ENCODE data around the gene DDX41. TPM values are rescaled to one million over a fixed set of nuclear protein-coding genes. Genes with fewer than 3 reads are reported as not detected.

Gene DDX41
- total RNA-seq, 1 donor from 2014 or later = 125 TPM

DNA sequence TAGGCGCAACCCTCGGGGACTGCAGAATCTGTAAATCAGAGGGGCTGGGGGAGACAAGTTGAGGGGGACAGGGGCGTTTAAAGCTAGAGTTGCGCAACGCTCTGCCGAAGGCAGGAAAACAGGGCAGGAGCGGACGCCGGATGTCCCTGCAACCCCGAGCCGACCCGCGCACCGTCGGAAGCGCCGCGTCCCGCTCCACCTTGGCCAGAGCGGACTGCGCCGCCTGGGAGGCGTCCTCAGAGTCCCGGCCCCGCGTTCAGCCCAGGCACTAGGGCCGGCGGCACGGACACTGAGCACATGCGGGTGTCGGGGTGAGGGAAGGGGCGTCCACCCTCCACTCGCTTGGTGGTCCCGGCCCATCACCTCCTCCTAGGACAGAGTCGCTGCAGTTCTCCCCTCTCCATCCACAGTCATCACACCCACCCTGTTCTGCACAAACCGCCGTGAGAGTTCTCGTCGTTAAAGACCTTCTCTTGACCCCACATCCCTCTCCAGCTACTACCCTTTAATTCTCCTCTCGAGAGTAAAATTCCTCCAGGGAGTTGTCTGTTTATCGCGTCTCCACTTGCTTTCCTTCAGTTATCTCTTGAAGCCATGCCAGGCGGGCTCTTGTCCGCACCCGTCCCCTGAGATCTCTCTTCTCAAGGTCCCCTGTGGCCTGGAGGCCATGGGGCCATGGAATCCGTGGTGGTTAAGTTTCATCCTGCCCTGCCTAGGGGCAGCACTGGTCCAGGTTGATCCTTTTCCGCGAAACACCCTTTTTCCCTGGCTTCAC is 18.6 kb downstream of the DDX41 start:
- DNase-seq (ENCODE audit: extremely low spot score in 2 of 2) = no peak
- Histone ChIP-seq H3K27ac (peak overlapping the region; percentile 85), H3K4me1 (peaks cover 47% of the 10 kb centered on the region), H3K36me3 (no peaks in the 10 kb centered on the region), H3K9me3 (no peaks in the 10 kb centered on the region), H3K4me3 (peak overlapping the region; percentile 73 to 91), H3K27me3 (no peaks in the 10 kb centered on the region)
- no peak for TF ChIP-seq POLR2A (IDR thresholded peaks at IDR 0.05)
- TF ChIP-seq POLR2AphosphoS5 (IDR thresholded peaks at IDR 0.05; ENCODE audit: insufficient read depth in 1 of 2, low read depth in 1 of 2) = no peak
- TF ChIP-seq, protein P1, sequence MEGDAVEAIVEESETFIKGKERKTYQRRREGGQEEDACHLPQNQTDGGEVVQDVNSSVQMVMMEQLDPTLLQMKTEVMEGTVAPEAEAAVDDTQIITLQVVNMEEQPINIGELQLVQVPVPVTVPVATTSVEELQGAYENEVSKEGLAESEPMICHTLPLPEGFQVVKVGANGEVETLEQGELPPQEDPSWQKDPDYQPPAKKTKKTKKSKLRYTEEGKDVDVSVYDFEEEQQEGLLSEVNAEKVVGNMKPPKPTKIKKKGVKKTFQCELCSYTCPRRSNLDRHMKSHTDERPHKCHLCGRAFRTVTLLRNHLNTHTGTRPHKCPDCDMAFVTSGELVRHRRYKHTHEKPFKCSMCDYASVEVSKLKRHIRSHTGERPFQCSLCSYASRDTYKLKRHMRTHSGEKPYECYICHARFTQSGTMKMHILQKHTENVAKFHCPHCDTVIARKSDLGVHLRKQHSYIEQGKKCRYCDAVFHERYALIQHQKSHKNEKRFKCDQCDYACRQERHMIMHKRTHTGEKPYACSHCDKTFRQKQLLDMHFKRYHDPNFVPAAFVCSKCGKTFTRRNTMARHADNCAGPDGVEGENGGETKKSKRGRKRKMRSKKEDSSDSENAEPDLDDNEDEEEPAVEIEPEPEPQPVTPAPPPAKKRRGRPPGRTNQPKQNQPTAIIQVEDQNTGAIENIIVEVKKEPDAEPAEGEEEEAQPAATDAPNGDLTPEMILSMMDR (IDR thresholded peaks at IDR 0.05) = no peak
- intact Hi-C loops (cut with DNase I) = loop anchor here (5.0 kb wide), 1 partner anchor 41 kb away; no protein-coding TSS in a partner anchor

DNA sequence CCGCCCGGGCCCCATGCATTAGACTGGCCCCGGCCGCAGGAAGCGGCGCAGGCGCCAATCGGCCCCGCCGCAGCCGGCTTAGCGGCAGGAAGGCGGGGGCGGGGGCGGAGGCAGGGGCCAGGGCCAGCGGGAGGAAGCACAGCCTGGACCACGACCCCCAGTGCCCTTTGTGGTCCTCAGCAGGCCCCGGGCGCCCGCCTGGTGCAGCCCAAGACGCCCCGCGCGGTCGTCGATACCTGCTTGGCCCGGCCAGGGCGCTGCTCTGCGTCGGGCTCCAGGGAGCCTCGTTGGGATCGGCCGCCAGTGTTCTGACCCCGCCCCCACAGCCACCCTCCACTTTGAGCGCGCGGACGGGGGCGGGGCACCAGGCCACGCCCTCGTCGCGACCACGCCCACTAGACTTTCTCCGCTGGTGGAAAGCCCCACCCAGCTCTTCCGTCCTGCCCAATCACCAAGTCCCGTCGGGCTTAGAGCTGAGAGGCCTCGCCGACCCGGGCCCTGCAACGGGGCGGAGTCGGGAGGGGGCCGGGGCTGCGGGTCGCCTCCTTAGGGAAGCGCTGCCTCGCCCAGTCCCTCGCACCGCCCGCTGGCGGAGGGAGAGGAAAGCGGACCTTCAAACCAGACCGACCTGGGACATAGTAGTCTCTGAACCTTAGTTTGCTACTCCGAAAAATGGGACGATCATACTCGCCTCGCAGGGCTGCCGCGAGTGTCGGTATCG is 19.3 kb downstream of the DDX41 start, which contains the start of gene PDLIM7:
Gene PDLIM7 (minus strand): TSS at position 313 of the 721 bp plus-strand sequence. CDS start 1,092 bp downstream, outside the sequence.
- no peaks in the 10 kb centered on the region for H3K27me3 ChIP-seq
- DNase-seq (ENCODE audit: extremely low spot score in 2 of 2) = peak in 1 of 2 donors; percentile 98
- intact Hi-C loops (cut with DNase I) = loop anchor here (2.0 to 5.0 kb wide), 3 partner anchors 23 to 185 kb away; no protein-coding TSS in a partner anchor
- H3K4me1 ChIP-seq = peaks cover 53% of the 10 kb centered on the region
- H3K27ac ChIP-seq = peak within 1 kb of the TSS; percentile 85
- H3K36me3 ChIP-seq = no peaks in the 10 kb centered on the region
- H3K4me3 ChIP-seq = peak within 1 kb of the TSS; percentile 73 to 91
- peak; percentile 89 to 97 for TF ChIP-seq POLR2AphosphoS5 (IDR thresholded peaks at IDR 0.05; ENCODE audit: insufficient read depth in 1 of 2, low read depth in 1 of 2)
- TF ChIP-seq, protein P1 (IDR thresholded peaks at IDR 0.05) = peak in 1 of 3 experiments; percentile 24
- peak; percentile 9 to 91 for TF ChIP-seq POLR2A (IDR thresholded peaks at IDR 0.05)
- H3K9me3 ChIP-seq = no peaks in the 10 kb centered on the region

DNA sequence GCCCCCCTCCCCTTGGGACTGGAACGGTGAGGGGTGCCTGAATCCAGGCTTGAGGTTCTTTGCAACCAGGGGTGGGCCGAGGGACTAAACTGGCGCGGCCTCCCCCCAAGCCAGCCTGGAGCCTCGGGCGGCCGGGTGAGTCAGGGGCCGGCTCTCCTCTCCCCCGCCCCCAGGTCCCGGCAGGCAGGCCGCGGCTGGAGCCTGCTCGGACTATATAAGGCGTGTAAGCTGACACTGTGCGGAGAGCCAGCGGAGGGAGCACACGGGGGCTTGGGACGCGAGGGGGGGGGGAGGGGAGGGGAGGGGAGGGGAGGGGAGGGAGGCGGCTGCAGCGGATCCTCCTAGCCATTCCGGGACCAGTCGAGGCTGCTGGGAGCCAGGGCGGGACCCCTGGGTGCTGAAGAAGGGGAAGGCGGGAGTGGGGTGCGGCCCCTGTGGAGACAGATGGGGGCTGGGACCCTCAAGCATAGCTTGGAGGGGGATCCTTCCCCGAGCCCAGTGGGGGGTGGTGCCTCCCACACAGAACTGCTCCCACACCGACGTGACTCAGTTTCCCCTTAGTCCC is 20.0 kb downstream of the DDX41 start:
- intact Hi-C loops (cut with DNase I) = loop anchor here (2.0 to 5.0 kb wide), 3 partner anchors 22 to 184 kb away; no protein-coding TSS in a partner anchor

DNA sequence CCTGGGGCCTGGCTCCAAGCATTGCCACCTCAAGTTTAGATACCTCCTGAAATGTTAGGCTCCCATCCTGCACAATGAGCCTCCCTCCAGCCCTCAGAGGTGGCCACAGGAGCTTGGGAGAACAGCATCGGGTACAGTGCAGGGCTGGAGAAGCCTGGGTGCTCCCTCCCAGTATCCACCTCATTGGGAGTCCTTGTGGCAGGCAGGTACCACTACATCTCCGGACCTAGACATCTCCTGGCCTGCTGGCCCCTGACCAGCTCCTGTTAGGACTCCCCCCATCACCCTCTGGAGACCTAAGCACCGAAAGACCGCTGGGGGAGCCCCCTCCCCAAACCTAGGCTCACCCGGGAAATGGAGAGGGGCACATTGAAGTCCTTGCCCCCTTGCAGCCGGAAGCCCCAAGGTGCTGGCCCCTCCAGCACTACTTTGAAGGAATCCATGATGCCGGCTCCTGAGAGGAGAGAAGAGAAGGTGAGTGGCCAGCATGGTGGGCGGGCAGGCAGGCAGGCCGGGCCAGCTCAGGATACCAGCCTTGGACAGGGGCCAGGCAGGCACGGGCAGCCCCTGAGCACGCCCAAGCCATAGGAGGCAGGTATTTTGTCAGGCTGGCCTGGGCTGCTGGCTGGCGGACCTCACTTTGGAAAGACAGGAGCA is 20.6 kb downstream of the DDX41 start:
- Histone ChIP-seq H3K4me1 (peaks cover 53% of the 10 kb centered on the region), H3K4me3 (peak overlapping the region; percentile 73 to 91), H3K27ac (peak overlapping the region; percentile 85), H3K27me3 (no peaks in the 10 kb centered on the region), H3K9me3 (no peaks in the 10 kb centered on the region), H3K36me3 (peaks cover 0 to 9% of the 10 kb centered on the region in 2 donors)
- intact Hi-C loops (cut with DNase I) = loop anchor here (2.0 to 5.0 kb wide), 3 partner anchors 21 to 183 kb away; no protein-coding TSS in a partner anchor
- no peak for DNase-seq (ENCODE audit: extremely low spot score in 2 of 2)
- TF ChIP-seq POLR2AphosphoS5 (IDR thresholded peaks at IDR 0.05; ENCODE audit: insufficient read depth in 1 of 2, low read depth in 1 of 2) (peak in 1 of 2 donors; percentile 68), POLR2A (IDR thresholded peaks at IDR 0.05) (no peak)

More for the DNA sequence above, 20.0 kb downstream of the DDX41 start:
- no peaks in the 10 kb centered on the region for H3K9me3 ChIP-seq
- DNase-seq (ENCODE audit: extremely low spot score in 2 of 2) = no peak
- peak overlapping the region; percentile 85 for H3K27ac ChIP-seq
- H3K27me3 ChIP-seq = no peaks in the 10 kb centered on the region
- H3K4me3 ChIP-seq = peak overlapping the region; percentile 73 to 91
- H3K4me1 ChIP-seq = peaks cover 53% of the 10 kb centered on the region
- TF ChIP-seq, protein P1 (IDR thresholded peaks at IDR 0.05) = no peak
- no peak for TF ChIP-seq POLR2AphosphoS5 (IDR thresholded peaks at IDR 0.05; ENCODE audit: insufficient read depth in 1 of 2, low read depth in 1 of 2)
- TF ChIP-seq POLR2A (IDR thresholded peaks at IDR 0.05) = peak in 1 of 2 donors; percentile 42
- H3K36me3 ChIP-seq = peaks cover 0 to 3% of the 10 kb centered on the region in 2 donors

Data from vagina (tissue), 2 donors.